HL-60/S4 treated with phorbol 12-myristate 13-acetate at 8.2 ng/mL for 4 days and 3 days (cell line): ENCODE data around the gene RAD50.
"Not testable (repeated sequence)": the region's sequence is repeated elsewhere in the genome, so short reads cannot be mapped to it uniquely, and the experiment has no call there.

Source experiments
- in situ Hi-C: fragments of 300-500 bp; cut with MboI; formaldehyde crosslinking; loops from 2 replicates; pipeline ENCODE4 v1.15.0; 2022; ENCODE audit warnings: low sequenced_read_pairs

The RAD50 gene

GRCh38 chr5:132557478-132558172 lies 848 bp downstream of the RAD50 start:
- in situ Hi-C loops, result no loop called here

GRCh38 chr5:132559383-132560060 lies 2.7 kb downstream of the RAD50 start:
- in situ Hi-C loops, result no loop called here

GRCh38 chr5:132561601-132562000 lies 4.8 kb downstream of the RAD50 start:
- in situ Hi-C loops, result no loop called here

- in situ Hi-C loops, result not testable (repeated sequence)
Measured at GRCh38 chr5:132564555-132564954, 7.8 kb downstream of the RAD50 start.

- in situ Hi-C loops, result no loop called here
Measured at GRCh38 chr5:132566657-132567056, 9.9 kb downstream of the RAD50 start.

- in situ Hi-C loops, result no loop called here
Measured at GRCh38 chr5:132576123-132576522, 19.3 kb downstream of the RAD50 start.

- in situ Hi-C loops, result not testable (repeated sequence)
Measured at GRCh38 chr5:132584560-132584959, 27.8 kb downstream of the RAD50 start.

- in situ Hi-C loops, result no loop called here
Measured at GRCh38 chr5:132586063-132586462, 29.3 kb downstream of the RAD50 start.

- in situ Hi-C loops, result no loop called here
Measured at GRCh38 chr5:132589467-132589866, 32.7 kb downstream of the RAD50 start.

GRCh38 chr5:132591145-132591544 lies 34.4 kb downstream of the RAD50 start:
- in situ Hi-C loops, result no loop called here

- in situ Hi-C loops, result no loop called here
Measured at GRCh38 chr5:132592521-132592920, 35.7 kb downstream of the RAD50 start.

- in situ Hi-C loops, result no loop called here
Measured at GRCh38 chr5:132594170-132594569, 37.4 kb downstream of the RAD50 start.

GRCh38 chr5:132595624-132596023 lies 38.8 kb downstream of the RAD50 start:
- in situ Hi-C loops, result no loop called here

- in situ Hi-C loops, result no loop called here
Measured at GRCh38 chr5:132601071-132601728, 44.4 kb downstream of the RAD50 start.

GRCh38 chr5:132607095-132607494 lies 50.3 kb downstream of the RAD50 start:
- in situ Hi-C loops, result no loop called here

- in situ Hi-C loops, result no loop called here
Measured at GRCh38 chr5:132608107-132608506, 51.3 kb downstream of the RAD50 start.

- in situ Hi-C loops, result no loop called here
Measured at GRCh38 chr5:132611965-132612364, 55.2 kb downstream of the RAD50 start.

GRCh38 chr5:132612846-132613245 lies 56.1 kb downstream of the RAD50 start:
- in situ Hi-C loops, result no loop called here

- in situ Hi-C loops, result no loop called here
Measured at GRCh38 chr5:132621699-132622098, 64.9 kb downstream of the RAD50 start.

GRCh38 chr5:132622608-132623007 lies 65.8 kb downstream of the RAD50 start:
- in situ Hi-C loops, result no loop called here

- in situ Hi-C loops, result no loop called here
Measured at GRCh38 chr5:132627470-132627869, 70.7 kb downstream of the RAD50 start.

GRCh38 chr5:132628814-132629213 lies 72.0 kb downstream of the RAD50 start:
- in situ Hi-C loops, result no loop called here
